OCI-LY1 (cell line): ENCODE results near the gene BACH1.

Experiments
- CTCF ChIP-seq: fragments of 200-600 bp; sonication (generic), shearing (Covaris generic); IDR thresholded peaks from 2 replicates; pipeline ENCODE4 v1.5.1; 2017; ENCODE audit warnings: mild to moderate bottlenecking, antibody characterized with exemption, low read length, moderate library complexity, mixed read lengths
- EZH2 ChIP-seq: fragments of 200-600 bp; sonication (generic), shearing (Covaris generic); IDR thresholded peaks from 2 replicates; pipeline ENCODE4 v1.8.0; 2017; ENCODE audit warnings: borderline replicate concordance, mixed run types, mild to moderate bottlenecking, antibody characterized with exemption, low read length, moderate library complexity, mixed read lengths

DNA sequence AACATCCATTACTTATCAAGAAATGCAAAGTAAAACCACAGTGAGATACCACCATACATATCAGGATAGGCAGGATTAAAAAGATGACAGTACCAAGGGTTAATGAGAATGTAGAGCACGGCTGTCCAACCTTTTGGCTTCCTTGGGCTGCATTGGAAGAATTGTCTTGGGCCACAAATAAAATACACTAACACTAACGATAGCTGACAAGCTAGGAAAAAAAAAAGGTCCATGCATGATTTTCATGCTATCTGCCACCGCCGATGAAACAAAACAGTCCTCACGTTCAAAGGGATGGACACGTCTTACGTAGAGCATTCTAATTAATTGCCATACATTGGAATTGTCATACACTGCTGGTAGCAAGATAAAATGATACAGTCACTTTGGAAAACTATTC, 14.3 kb downstream of the BACH1 start:
- no peak for TF ChIP-seq CTCF
- no peak for TF ChIP-seq EZH2
